Psoas muscle (tissue), 8 donors: ENCODE data around the gene HLF. TPM values are rescaled to one million over a fixed set of nuclear protein-coding genes. Genes with fewer than 3 reads are reported as not detected.

ENCODE experiments used
- ATAC-seq, 4 donors: fragments of 200-7000 bp; cut with Tn5 transposase; one replicate each; pipeline ENCODE4 v1.9.1; 2020; ENCODE audit warnings: moderate library complexity in 3 of 4, mild to moderate bottlenecking in 2 of 4
- DNase-seq, 2 donors: peaks; one replicate each; pipeline ENCODE4 v3.0.0-alpha.2; 2020
- H3K27ac ChIP-seq: fragments of 200-600 bp; one replicate; pipeline ENCODE4 v1.8.0; 2022
- H3K27me3 ChIP-seq, 3 donors: fragments of 200-600 bp in 1 of 3; one replicate each; pipeline versions ENCODE4 v1.6.1 to v1.8.0; 2013 to 2022; ENCODE audit warnings: low read length in 2 of 3, mild to moderate bottlenecking in 2 of 3, moderate library complexity in 1 of 3; ENCODE audit not compliant: insufficient read depth in 3 of 3
- H3K36me3 ChIP-seq, 2 donors: fragments of 200-600 bp in 1 of 2; one replicate each; pipeline versions ENCODE4 v1.6.1 to v1.8.0; 2013 to 2022; ENCODE audit warnings: low read depth in 1 of 2, mild to moderate bottlenecking in 1 of 2, moderate library complexity in 1 of 2; ENCODE audit not compliant: insufficient read depth in 1 of 2
- H3K4me1 ChIP-seq: fragments of 200-600 bp; one replicate; pipeline ENCODE4 v1.8.0; 2022
- H3K4me3 ChIP-seq: fragments of 200-600 bp; one replicate; pipeline ENCODE4 v1.8.0; 2022; ENCODE audit warnings: mild to moderate bottlenecking
- H3K9me3 ChIP-seq: fragments of 200-600 bp; one replicate; pipeline ENCODE4 v1.8.0; 2022
- WGBS, 3 donors: extraction: QIAGEN DNeasy Blood & Tissue Kit; methylation state at CpG; one replicate each; pipeline versions ENCODE4 v1.1.6 to v1.1.7; 2013; 5-methylcytosine and 5-hydroxymethylcytosine counted together
- intact Hi-C, 2 donors: fragments of 100-400 bp; cut with DNase I; formaldehyde crosslinking; loops; one replicate each; pipeline versions ENCODE4 v1.11.0 to v1.14.2; 2022
- polyA plus RNA-seq, 3 donors: library from polyadenylated mRNA; stranded (reverse); fragments of 200-250 nt; gene quantifications; one replicate each; pipeline ENCODE4 v1.2.3, GENCODE V29; 2013
- total RNA-seq, 4 donors: library from RNA; stranded (reverse); fragmentation: NEBNext Ultra II Directional in 2 of 4; extraction: Animal tissue kit (Norgen Biotek cat#: 25700) in 2 of 4; gene quantifications; one replicate each; pipeline versions ENCODE4 v1.2.1 to v1.2.4, GENCODE V29; 2021 to 2023
- TF ChIP-seq, protein P1 (sequence below): fragments of 200-600 bp; IDR thresholded peaks from one replicate; pipeline ENCODE4 v1.8.0; 2022; ENCODE audit warnings: antibody characterized with exemption
- donor health status: healthy with polysubstance abuse.
- donor health status: DM: no; HTN: no; CAD: no; lungs with moderate emphysema.
- donor health status: Bipolar disorder and iron deficiency.
- donor health status: healthy.
- donor health status: DM: yes; HTN: yes; CAD: no.
- donor health status: DM: no; HTN: no; CAD: no.
- donor health status: DM: no; HTN: no; CAD: no.
- donor health status: DM: yes; HTN: yes; CAD: no.

Gene HLF
- total and polyA plus RNA-seq, 7 donors, result 0.59 to 5.0 (median 3.7) TPM

DNA sequence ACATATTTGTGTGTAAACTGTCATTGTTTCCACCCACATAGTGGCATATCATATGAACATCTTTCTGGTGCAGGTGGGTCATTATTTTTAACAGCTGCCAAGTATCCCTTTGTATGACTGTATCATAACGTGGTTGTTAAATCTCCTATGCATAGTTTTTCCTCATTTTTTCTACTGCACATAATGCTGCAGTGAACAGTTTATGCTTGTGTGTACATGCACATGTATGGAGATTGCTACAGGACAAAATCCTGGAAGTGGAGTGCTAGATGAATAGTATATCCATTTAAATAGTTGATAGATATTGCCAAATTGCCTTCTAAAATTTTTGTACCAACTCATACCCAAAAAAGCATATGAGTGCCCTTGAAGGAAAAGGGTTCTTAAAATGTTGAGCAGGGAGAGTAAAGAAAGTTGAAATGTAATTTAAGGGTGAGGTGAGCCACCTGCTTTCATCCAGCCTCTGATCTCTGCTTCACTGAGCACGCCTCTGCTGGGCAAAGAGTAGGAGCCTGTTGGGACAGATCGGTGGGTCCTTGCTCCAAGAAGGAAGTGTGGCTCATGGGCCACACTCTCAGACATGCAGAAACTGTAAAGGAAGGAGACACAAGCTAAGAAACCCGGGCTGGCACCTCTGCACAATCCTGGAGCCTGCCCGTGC lies 55.3 kb downstream of the HLF start:
- TF ChIP-seq, protein P1, sequence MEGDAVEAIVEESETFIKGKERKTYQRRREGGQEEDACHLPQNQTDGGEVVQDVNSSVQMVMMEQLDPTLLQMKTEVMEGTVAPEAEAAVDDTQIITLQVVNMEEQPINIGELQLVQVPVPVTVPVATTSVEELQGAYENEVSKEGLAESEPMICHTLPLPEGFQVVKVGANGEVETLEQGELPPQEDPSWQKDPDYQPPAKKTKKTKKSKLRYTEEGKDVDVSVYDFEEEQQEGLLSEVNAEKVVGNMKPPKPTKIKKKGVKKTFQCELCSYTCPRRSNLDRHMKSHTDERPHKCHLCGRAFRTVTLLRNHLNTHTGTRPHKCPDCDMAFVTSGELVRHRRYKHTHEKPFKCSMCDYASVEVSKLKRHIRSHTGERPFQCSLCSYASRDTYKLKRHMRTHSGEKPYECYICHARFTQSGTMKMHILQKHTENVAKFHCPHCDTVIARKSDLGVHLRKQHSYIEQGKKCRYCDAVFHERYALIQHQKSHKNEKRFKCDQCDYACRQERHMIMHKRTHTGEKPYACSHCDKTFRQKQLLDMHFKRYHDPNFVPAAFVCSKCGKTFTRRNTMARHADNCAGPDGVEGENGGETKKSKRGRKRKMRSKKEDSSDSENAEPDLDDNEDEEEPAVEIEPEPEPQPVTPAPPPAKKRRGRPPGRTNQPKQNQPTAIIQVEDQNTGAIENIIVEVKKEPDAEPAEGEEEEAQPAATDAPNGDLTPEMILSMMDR, result no peak
- Histone ChIP-seq H3K4me1 (peaks cover 15% of the 10 kb centered on the region), H3K4me3 (peak overlapping the region; percentile 50), H3K9me3 (no peaks in the 10 kb centered on the region), H3K36me3 (no peaks in the 10 kb centered on the region), H3K27ac (peak overlapping the region; percentile 76), H3K27me3 (no peaks in the 10 kb centered on the region)
- ATAC-seq, result no peak
- WGBS, 3 donors, result 53 to 69% (median 55%) methylated on average over 5 of the region's 5 CpGs
- intact Hi-C loops, result no loop called here
- no peak for DNase-seq

DNA sequence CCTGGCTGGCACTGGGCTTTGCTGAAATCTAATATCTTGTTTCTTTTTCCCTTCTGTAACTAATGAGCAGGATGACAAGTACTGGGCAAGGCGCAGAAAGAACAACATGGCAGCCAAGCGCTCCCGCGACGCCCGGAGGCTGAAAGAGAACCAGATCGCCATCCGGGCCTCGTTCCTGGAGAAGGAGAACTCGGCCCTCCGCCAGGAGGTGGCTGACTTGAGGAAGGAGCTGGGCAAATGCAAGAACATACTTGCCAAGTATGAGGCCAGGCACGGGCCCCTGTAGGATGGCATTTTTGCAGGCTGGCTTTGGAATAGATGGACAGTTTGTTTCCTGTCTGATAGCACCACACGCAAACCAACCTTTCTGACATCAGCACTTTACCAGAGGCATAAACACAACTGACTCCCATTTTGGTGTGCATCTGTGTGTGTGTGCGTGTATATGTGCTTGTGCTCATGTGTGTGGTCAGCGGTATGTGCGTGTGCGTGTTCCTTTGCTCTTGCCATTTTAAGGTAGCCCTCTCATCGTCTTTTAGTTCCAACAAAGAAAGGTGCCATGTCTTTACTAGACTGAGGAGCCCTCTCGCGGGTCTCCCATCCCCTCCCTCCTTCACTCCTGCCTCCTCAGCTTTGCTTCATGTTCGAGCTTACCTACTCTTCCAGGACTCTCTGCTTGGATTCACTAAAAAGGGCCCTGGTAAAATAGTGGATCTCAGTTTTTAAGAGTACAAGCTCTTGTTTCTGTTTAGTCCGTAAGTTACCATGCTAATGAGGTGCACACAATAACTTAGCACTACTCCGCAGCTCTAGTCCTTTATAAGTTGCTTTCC lies 56.0 kb downstream of the HLF start:
- intact Hi-C loops, result no loop called here
- TF ChIP-seq, protein P1, result no peak
- Histone ChIP-seq H3K9me3 (no peaks in the 10 kb centered on the region), H3K4me3 (peak overlapping the region; percentile 50), H3K4me1 (peaks cover 15% of the 10 kb centered on the region), H3K36me3 (no peaks in the 10 kb centered on the region), H3K27ac (peak overlapping the region; percentile 76), H3K27me3 (no peaks in the 10 kb centered on the region)
- ATAC-seq (peak; percentile 88 to 98 (median 94)), DNase-seq (peak; percentile 35 to 85)
- 55 to 65% (median 56%) methylated on average over 23 of the region's 23 CpGs for WGBS, 3 donors

DNA sequence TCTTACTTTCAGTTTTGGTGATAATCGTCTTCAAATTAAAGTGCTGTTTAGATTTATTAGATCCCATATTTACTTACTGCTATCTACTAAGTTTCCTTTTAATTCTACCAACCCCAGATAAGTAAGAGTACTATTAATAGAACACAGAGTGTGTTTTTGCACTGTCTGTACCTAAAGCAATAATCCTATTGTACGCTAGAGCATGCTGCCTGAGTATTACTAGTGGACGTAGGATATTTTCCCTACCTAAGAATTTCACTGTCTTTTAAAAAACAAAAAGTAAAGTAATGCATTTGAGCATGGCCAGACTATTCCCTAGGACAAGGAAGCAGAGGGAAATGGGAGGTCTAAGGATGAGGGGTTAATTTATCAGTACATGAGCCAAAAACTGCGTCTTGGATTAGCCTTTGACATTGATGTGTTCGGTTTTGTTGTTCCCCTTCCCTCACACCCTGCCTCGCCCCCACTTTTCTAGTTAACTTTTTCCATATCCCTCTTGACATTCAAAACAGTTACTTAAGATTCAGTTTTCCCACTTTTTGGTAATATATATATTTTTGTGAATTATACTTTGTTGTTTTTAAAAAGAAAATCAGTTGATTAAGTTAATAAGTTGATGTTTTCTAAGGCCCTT lies 56.8 kb downstream of the HLF start:
- Histone ChIP-seq H3K27me3 (no peaks in the 10 kb centered on the region), H3K4me1 (peaks cover 15% of the 10 kb centered on the region), H3K9me3 (no peaks in the 10 kb centered on the region), H3K27ac (peak overlapping the region; percentile 76), H3K4me3 (no peak overlapping the region), H3K36me3 (no peaks in the 10 kb centered on the region)
- intact Hi-C loops, result no loop called here
- TF ChIP-seq, protein P1, result no peak
- ATAC-seq, result no peak
- no peak for DNase-seq
- WGBS, 3 donors, result 77 to 82% (median 81%) methylated on average over 6 of the region's 6 CpGs

DNA sequence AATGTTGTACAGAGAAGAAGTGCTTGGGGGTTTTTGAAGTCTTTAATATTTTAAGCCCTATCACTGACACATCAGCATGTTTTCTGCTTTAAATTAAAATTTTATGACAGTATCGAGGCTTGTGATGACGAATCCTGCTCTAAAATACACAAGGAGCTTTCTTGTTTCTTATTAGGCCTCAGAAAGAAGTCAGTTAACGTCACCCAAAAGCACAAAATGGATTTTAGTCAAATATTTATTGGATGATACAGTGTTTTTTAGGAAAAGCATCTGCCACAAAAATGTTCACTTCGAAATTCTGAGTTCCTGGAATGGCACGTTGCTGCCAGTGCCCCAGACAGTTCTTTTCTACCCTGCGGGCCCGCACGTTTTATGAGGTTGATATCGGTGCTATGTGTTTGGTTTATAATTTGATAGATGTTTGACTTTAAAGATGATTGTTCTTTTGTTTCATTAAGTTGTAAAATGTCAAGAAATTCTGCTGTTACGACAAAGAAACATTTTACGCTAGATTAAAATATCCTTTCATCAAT lies 57.8 kb downstream of the HLF start:
- no peak for DNase-seq
- Histone ChIP-seq H3K9me3 (no peaks in the 10 kb centered on the region), H3K27me3 (no peaks in the 10 kb centered on the region), H3K4me3 (no peak overlapping the region), H3K36me3 (no peaks in the 10 kb centered on the region), H3K27ac (no peak overlapping the region), H3K4me1 (peaks cover 15% of the 10 kb centered on the region)
- ATAC-seq, result no peak
- intact Hi-C loops, result no loop called here
- TF ChIP-seq, protein P1, result no peak
- WGBS, 3 donors, result 91 to 92% (median 92%) methylated on average over 11 of the region's 11 CpGs
